Calu3 (cell line): ENCODE data around the gene SLC22A12. TPM values are rescaled to one million over a fixed set of nuclear protein-coding genes. Genes with fewer than 3 reads are reported as not detected.

Experiments
- BruUV-seq: library from RNA; stranded (reverse); fragments of 400-500 nt; replicated peaks from 2 replicates; lab custom pipeline; 2021; lab: Mats Ljungman, UMichigan
- CTCF ChIA-PET: fragments of 300-600 bp; sonication (Branson Sonifier 250); formaldehyde crosslinking; loops from one replicate; lab custom pipeline; 2022; ENCODE audit warnings: antibody characterized with exemption; lab: Charles Lee
- DNase-seq: peaks from one replicate; pipeline ENCODE4 v3.0.0; 2022
- H3K27ac Mint-ChIP-seq: one replicate; pipeline ENCODE4 v1.8.0; 2022; ENCODE audit warnings: mixed read lengths; ENCODE audit not compliant: unreplicated experiment
- H3K27me3 Mint-ChIP-seq: one replicate; pipeline ENCODE4 v1.8.0; 2022; ENCODE audit warnings: mixed read lengths; ENCODE audit not compliant: unreplicated experiment
- H3K36me3 Mint-ChIP-seq: one replicate; pipeline ENCODE4 v1.8.0; 2022; ENCODE audit warnings: mild to moderate bottlenecking, moderate library complexity, mixed read lengths; ENCODE audit not compliant: insufficient read depth, unreplicated experiment
- H3K4me1 Mint-ChIP-seq: one replicate; pipeline ENCODE4 v1.8.0; 2022; ENCODE audit warnings: mild to moderate bottlenecking, low read depth, mixed read lengths; ENCODE audit not compliant: unreplicated experiment
- H3K4me3 Mint-ChIP-seq: one replicate; pipeline ENCODE4 v1.8.0; 2022; ENCODE audit warnings: mild to moderate bottlenecking, low read depth, moderate library complexity, mixed read lengths; ENCODE audit not compliant: unreplicated experiment
- H3K9me3 Mint-ChIP-seq: one replicate; pipeline ENCODE4 v1.8.0; 2022; ENCODE audit warnings: low read depth, mixed read lengths; ENCODE audit not compliant: unreplicated experiment
- CTCF ChIP-seq: fragments of 200-600 bp; IDR thresholded peaks from one replicate; pipeline ENCODE4 v1.8.0; 2022; ENCODE audit warnings: antibody characterized with exemption; ENCODE audit not compliant: unreplicated experiment
- intact Hi-C: fragments of 100-400 bp; cut with micrococcal nuclease; formaldehyde crosslinking; loops from one replicate; pipeline ENCODE4 v1.10.0; 2022; ENCODE audit not compliant: unreplicated experiment
- total RNA-seq: library from RNA; stranded (reverse); gene quantifications from 2 replicates; pipeline ENCODE4 v1.2.3, GENCODE V29; 2022

The SLC22A12 gene
- total RNA-seq, 1 experiment from 2014 or later = not detected

DNA sequence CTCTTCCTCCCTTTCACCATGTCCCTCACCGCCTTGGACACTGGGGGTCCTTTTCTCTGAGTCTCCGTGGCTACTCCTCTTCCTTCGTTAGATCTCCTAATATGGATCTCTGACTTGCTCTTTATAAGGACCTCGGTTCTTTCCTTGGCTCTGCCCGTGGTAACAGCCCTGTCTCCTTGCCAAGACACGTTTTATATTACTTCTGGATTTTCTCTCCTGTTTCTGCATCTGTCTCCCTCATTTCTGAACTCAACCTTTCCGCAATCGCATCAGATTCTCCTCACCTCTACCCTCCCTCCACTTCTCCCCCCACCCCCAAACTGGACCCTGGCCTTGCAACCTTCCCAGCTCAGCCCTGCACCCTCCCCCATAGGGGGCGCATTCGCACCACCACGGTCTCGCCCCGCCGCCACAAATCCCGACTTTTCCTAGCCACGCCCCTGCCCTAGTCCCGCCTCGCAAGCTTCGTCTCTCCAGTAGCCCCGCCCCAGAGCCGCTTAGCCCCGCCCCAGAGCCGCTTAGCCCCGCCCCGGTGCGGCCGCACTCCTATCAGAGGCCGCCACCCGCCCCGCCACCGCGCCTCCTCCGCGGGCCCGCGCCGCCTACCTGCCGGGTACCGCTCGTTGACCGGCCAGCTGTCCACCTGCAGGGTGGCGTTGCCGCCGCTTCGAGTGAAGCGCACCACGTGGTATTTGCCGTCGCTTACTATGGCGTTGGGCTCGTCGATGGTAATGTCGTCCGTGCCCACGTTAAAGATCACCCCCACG lies 39.0 kb downstream of the SLC22A12 start:
- peaks cover 93% of the 10 kb centered on the region for H3K27me3 Mint-ChIP-seq
- no peaks in the 10 kb centered on the region for H3K4me1 Mint-ChIP-seq
- DNase-seq = no peak
- no peaks in the 10 kb centered on the region for H3K9me3 Mint-ChIP-seq
- TF ChIP-seq CTCF = no peak
- BruUV-seq = no TSS peak
- no peak overlapping the region for H3K27ac Mint-ChIP-seq
- intact Hi-C loops = no loop called here
- no peak overlapping the region for H3K4me3 Mint-ChIP-seq
- CTCF ChIA-PET = interaction anchor here (0.7 kb wide), 1 partner anchor 98 kb away, joined by 4 read pairs; no protein-coding TSS in a partner anchor
- no peaks in the 10 kb centered on the region for H3K36me3 Mint-ChIP-seq

- Mint-ChIP-seq H3K4me1 (no peaks in the 10 kb centered on the region), H3K36me3 (no peaks in the 10 kb centered on the region), H3K27ac (no peak overlapping the region), H3K27me3 (peaks cover 93% of the 10 kb centered on the region), H3K4me3 (no peak overlapping the region), H3K9me3 (no peaks in the 10 kb centered on the region)
- intact Hi-C loops = no loop called here
- CTCF ChIA-PET = interaction anchor here (0.6 kb wide), 1 partner anchor 23 kb away, joined by 4 read pairs; no protein-coding TSS in a partner anchor
- no peak for TF ChIP-seq CTCF
- no peak for DNase-seq
- BruUV-seq = no TSS peak
These were observed 40.7 kb downstream of the SLC22A12 start for GRCh38 chr11:64631675-64632074.

DNA sequence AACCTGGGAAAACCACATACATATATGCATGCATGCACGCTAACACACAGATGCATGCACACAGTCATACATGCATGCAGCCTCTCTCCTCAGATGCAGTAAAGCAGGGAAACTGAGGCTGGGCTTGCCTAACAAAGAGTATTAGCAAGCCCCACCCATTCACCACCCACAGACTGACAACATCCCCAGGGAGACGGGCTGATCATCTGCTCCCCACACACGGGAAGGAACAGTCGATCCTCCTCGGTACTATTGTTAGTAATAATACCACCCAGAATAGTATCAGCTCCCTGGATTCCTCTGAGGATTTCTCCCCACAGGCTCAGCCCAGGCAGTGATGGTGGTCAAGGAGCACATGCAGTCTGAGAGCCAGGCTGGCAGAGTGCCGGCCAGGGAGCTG lies 41.2 kb downstream of the SLC22A12 start:
- DNase-seq = no peak
- no peak overlapping the region for H3K27ac Mint-ChIP-seq
- H3K36me3 Mint-ChIP-seq = no peaks in the 10 kb centered on the region
- H3K27me3 Mint-ChIP-seq = peaks cover 89% of the 10 kb centered on the region
- no peak for TF ChIP-seq CTCF
- intact Hi-C loops = no loop called here
- BruUV-seq = no TSS peak
- H3K9me3 Mint-ChIP-seq = no peaks in the 10 kb centered on the region
- H3K4me1 Mint-ChIP-seq = no peaks in the 10 kb centered on the region
- CTCF ChIA-PET = interaction anchor here (0.6 kb wide), 1 partner anchor 24 kb away, joined by 4 read pairs; no protein-coding TSS in a partner anchor
- H3K4me3 Mint-ChIP-seq = no peak overlapping the region

GRCh38 chr11:64632654-64633053 lies 41.6 kb downstream of the SLC22A12 start:
- Mint-ChIP-seq H3K36me3 (no peaks in the 10 kb centered on the region), H3K4me1 (no peaks in the 10 kb centered on the region), H3K4me3 (no peak overlapping the region), H3K9me3 (no peaks in the 10 kb centered on the region), H3K27me3 (peaks cover 84% of the 10 kb centered on the region), H3K27ac (no peak overlapping the region)
- intact Hi-C loops = no loop called here
- CTCF ChIA-PET = no interaction called here
- DNase-seq = no peak
- no peak for TF ChIP-seq CTCF
- BruUV-seq = no TSS peak
